Progenitor cell of endocrine pancreas (in vitro differentiated cells): ENCODE measurements around the gene AGPAT4. TPM values are rescaled to one million over a fixed set of nuclear protein-coding genes. Genes with fewer than 3 reads are reported as not detected.

ENCODE experiments used
- DNase-seq: peaks from one replicate; pipeline ENCODE4 v3.0.0; 2021; ENCODE audit warnings: low spot score; ENCODE audit not compliant: unreplicated experiment
- H3K27ac Mint-ChIP-seq: 2 replicates; pipeline ENCODE4 v1.8.0; 2021; ENCODE audit warnings: mild to moderate bottlenecking, moderate library complexity, mixed read lengths
- H3K27me3 Mint-ChIP-seq: 2 replicates; pipeline ENCODE4 v1.8.0; 2021; ENCODE audit warnings: mixed read lengths
- H3K36me3 Mint-ChIP-seq: 2 replicates; pipeline ENCODE4 v1.8.0; 2022; ENCODE audit warnings: mixed read lengths; ENCODE audit not compliant: insufficient read depth
- H3K4me1 Mint-ChIP-seq: 2 replicates; pipeline ENCODE4 v1.8.0; 2021; ENCODE audit warnings: low read depth, mixed read lengths
- H3K4me3 Mint-ChIP-seq: 2 replicates; pipeline ENCODE4 v1.8.0; 2021; ENCODE audit warnings: low read depth, mild to moderate bottlenecking, moderate library complexity, mixed read lengths
- H3K9me3 Mint-ChIP-seq: 2 replicates; pipeline ENCODE4 v1.8.0; 2021; ENCODE audit warnings: low read depth, mixed read lengths
- CTCF ChIP-seq: fragments of 200-600 bp; sonication (generic); IDR thresholded peaks from one replicate; pipeline ENCODE4 v1.5.0; 2021; ENCODE audit warnings: antibody characterized with exemption, mild to moderate bottlenecking; ENCODE audit not compliant: unreplicated experiment
- total RNA-seq: library from RNA; stranded (reverse); gene quantifications from 2 replicates; pipeline ENCODE4 v1.2.1, GENCODE V29; 2021

The AGPAT4 gene
- total RNA-seq, 1 donor from 2014 or later = 43.7 TPM

DNA sequence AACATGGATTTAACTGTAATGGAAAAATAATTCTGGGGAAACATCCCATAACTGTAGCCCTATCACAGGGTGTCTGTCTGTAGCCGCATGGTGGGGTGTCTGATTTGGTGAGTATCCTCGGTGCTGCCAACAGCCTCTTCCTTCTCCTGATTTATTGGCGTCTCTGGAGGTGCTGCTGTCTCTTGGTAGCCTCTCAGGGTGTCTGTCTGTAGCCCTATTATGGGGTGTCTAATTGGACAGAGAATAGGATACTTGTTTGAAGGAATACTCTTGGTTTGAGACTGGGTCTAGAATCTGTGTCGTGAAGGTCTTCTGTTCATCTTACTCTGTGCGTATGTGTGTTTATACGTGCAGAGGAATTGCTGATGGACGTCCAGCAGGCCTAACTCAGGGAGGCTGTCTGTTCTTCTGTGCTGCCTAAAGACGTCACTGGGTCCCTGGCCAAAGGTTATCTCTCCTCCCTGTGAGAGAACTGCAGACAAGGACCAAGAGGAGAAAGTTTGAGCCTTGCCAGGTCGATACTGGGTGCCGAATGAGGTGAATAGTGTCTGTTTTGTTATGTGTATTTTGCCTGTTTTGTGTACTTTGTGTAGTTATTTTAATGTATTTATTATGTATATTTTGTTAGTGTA lies 18.9 kb upstream of the AGPAT4 start:
- no peak for DNase-seq
- Mint-ChIP-seq H3K4me3 (no peak overlapping the region), H3K27ac (peak overlapping the region; percentile 77), H3K4me1 (peaks cover 11% of the 10 kb centered on the region), H3K9me3 (peaks cover 7% of the 10 kb centered on the region), H3K27me3 (no peaks in the 10 kb centered on the region), H3K36me3 (no peaks in the 10 kb centered on the region)
- no peak for TF ChIP-seq CTCF

DNA sequence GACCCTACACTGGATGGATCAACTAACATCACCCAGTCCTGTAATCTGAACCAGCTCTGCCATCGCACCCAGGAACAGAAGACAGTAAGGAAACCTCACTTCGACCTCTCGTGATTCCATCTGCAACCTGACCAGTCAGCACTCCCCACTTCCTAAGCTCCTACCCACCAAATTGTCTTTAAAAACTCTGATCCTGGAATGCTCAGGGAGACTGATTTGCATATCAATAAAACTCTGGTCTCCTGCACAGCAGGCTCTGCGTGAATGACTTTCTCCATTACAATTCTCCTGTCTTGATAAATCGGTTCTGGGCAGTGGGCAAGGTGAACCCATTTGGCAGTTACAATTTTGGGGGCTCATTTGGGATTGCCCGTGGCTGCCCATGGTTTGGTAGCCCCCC lies 18.3 kb upstream of the AGPAT4 start:
- Mint-ChIP-seq H3K27ac (no peak overlapping the region), H3K4me1 (peaks cover 11% of the 10 kb centered on the region), H3K36me3 (no peaks in the 10 kb centered on the region), H3K27me3 (no peaks in the 10 kb centered on the region), H3K4me3 (no peak overlapping the region), H3K9me3 (peaks cover 7% of the 10 kb centered on the region)
- DNase-seq = no peak
- no peak for TF ChIP-seq CTCF

DNA sequence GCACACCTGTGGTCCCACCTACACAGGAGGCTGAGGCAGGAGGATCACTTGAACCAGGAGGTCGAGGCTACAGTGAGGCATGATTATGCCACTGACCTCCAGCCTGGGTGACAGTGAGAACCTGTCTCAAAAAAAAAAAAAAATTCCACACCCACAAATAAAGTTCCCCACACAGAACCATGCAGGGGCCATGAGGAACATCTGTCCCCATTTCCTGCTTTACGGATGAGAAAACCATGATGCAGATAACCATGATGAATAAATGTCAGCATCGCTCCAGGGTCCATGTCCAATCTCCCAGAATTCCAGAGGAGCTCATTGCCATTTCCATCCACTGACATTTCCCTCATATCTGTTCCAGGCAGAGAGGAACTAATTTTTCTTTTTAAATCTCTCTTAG lies 16.9 kb upstream of the AGPAT4 start:
- H3K36me3 Mint-ChIP-seq = no peaks in the 10 kb centered on the region
- no peak for DNase-seq
- H3K27ac Mint-ChIP-seq = no peak overlapping the region
- no peak for TF ChIP-seq CTCF
- H3K27me3 Mint-ChIP-seq = no peaks in the 10 kb centered on the region
- H3K4me1 Mint-ChIP-seq = peaks cover 11% of the 10 kb centered on the region
- no peak overlapping the region for H3K4me3 Mint-ChIP-seq
- H3K9me3 Mint-ChIP-seq = no peaks in the 10 kb centered on the region

GRCh38 chr6:161284653-161285052 lies 10.8 kb upstream of the AGPAT4 start:
- TF ChIP-seq CTCF = no peak
- no peak overlapping the region for H3K4me3 Mint-ChIP-seq
- peaks cover 11% of the 10 kb centered on the region for H3K9me3 Mint-ChIP-seq
- no peak for DNase-seq
- H3K4me1 Mint-ChIP-seq = no peaks in the 10 kb centered on the region
- H3K27ac Mint-ChIP-seq = no peak overlapping the region
- H3K36me3 Mint-ChIP-seq = no peaks in the 10 kb centered on the region
- peaks cover 6% of the 10 kb centered on the region for H3K27me3 Mint-ChIP-seq

GRCh38 chr6:161281092-161281491 lies 7.2 kb upstream of the AGPAT4 start:
- peaks cover 6% of the 10 kb centered on the region for H3K27me3 Mint-ChIP-seq
- no peak overlapping the region for H3K4me3 Mint-ChIP-seq
- H3K36me3 Mint-ChIP-seq = no peaks in the 10 kb centered on the region
- H3K27ac Mint-ChIP-seq = no peak overlapping the region
- no peaks in the 10 kb centered on the region for H3K4me1 Mint-ChIP-seq
- peaks cover 11% of the 10 kb centered on the region for H3K9me3 Mint-ChIP-seq
- no peak for TF ChIP-seq CTCF
- DNase-seq = no peak
